Body of pancreas (tissue), 4 donors: ENCODE results near the gene ARHGEF4. TPM values are rescaled to one million over a fixed set of nuclear protein-coding genes. Genes with fewer than 3 reads are reported as not detected.
A peak's percentile ranks its signal among the peaks of the same experiment; 100 is the strongest.

Source experiments
- ATAC-seq: fragments of 150-250 bp; one replicate; pipeline ENCODE4 v1.9.1; 2016
- DNase-seq, 4 donors: peaks; one replicate each; pipeline ENCODE4 v3.0.0-alpha.2; 2019
- H3K27ac ChIP-seq, 4 donors: fragments of 200-600 bp; sonication (generic); 1 replicate in 3 of 4; 2 replicates in 1 of 4; pipeline versions ENCODE4 v1.5.1 to v1.6.1; 2016 to 2019; ENCODE audit warnings: mild to moderate bottlenecking in 1 of 4, mixed read lengths in 1 of 4, moderate library complexity in 1 of 4
- H3K27me3 ChIP-seq, 2 donors: fragments of 200-600 bp; sonication (generic); one replicate each; pipeline ENCODE4 v1.6.0; 2016; ENCODE audit warnings: mild to moderate bottlenecking in 1 of 2
- H3K36me3 ChIP-seq, 2 donors: fragments of 200-600 bp; sonication (generic); replicated peaks in 1 of 2; 2 replicates each; pipeline ENCODE4 v1.5.1; 2016; ENCODE audit warnings: low read depth in 2 of 2; ENCODE audit not compliant: insufficient read depth in 1 of 2
- H3K4me1 ChIP-seq: fragments of 200-600 bp; sonication (generic); one replicate; pipeline ENCODE4 v1.6.0; 2016
- H3K4me3 ChIP-seq, 2 donors: fragments of 200-600 bp; sonication (generic); 1 replicate in 1 of 2; 2 replicates in 1 of 2; pipeline ENCODE4 v1.5.1; 2016 to 2019
- H3K9me3 ChIP-seq, 3 donors: fragments of 200-600 bp; sonication (generic); 1 replicate in 2 of 3; 2 replicates in 1 of 3; pipeline ENCODE4 v1.5.1; 2016
- POLR2A ChIP-seq, 3 donors: fragments of 450-650 bp; IDR thresholded peaks; one replicate each; pipeline ENCODE4 v1.6.1; 2016; ENCODE audit warnings: antibody characterized with exemption in 3 of 3, mild to moderate bottlenecking in 2 of 3
- whole genome bisulfite sequencing, 2 donors: methylation state at CpG; one replicate each; pipeline ENCODE4 v1.1.5; 2017; 5-methylcytosine and 5-hydroxymethylcytosine counted together
- intact Hi-C: fragments of 100-400 bp; cut with DNase I; formaldehyde crosslinking; loops from one replicate; pipeline ENCODE4 v1.15.1; 2023
- total RNA-seq, 2 donors: library from RNA; depleted of rRNA; stranded (reverse); fragments of >200 nt; gene quantifications; one replicate each; pipeline ENCODE4 v1.1.0, GENCODE V29; 2016
- TF ChIP-seq, protein P1 (sequence below), 7 experiments: fragments of 450-650 bp in 4 of 7; fragments of 200-600 bp in 3 of 7; sonication (generic) in 3 of 7; IDR thresholded peaks; one replicate each; pipeline ENCODE4 v1.5.1; 2016 to 2019; ENCODE audit warnings: antibody characterized with exemption in 7 of 7

The ARHGEF4 gene
- total RNA-seq, 2 donors from 2014 or later, result 28.8 to 39.9 TPM

DNA sequence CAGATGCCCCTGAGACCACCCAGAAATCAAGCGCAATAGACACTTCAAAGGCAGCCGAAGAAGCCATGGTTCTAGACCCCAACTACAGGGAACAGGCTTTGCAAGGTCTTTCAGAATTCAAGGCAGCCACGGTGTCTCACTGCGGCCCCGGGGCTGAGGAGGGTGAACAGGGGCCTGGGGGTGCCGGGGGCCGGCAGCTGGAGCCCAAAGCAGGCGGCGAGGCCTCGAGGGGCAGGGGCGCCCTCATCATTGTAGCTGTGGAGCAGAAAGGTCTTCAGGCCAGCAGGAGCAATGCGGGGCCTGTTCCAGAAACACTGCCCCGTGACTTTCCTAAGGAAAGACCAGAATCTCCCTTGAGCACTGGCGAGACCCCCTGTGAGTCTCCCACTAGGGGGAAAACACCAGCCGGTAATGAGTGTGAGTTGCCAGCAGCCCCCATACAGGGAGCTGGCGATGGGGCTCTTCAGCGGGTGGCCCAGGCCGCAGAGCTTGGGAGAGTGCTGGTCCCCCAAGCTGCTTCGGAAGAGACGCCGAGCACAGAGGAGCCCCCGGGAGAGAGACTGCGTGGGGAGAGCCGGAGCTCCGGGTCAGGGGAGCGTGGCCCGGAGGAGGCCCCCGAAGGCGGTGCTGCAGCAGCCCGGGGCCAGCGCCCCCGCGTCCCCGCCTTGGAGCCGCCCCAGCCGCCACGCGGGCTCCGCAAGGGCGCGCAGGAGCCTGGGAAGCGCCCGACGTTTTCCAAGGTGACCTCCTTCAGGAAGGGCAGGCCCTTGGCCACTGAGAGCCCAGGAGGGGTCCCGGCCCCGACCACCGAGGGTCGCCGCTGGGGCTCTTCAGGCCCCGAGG is 79.1 kb downstream of the ARHGEF4 start:
- DNase-seq (no peak), ATAC-seq (no peak)
- no peak overlapping the region for H3K4me3 ChIP-seq
- H3K27me3 ChIP-seq, result no peaks in the 10 kb centered on the region
- peaks cover 4% of the 10 kb centered on the region for H3K4me1 ChIP-seq
- no peaks in the 10 kb centered on the region for H3K9me3 ChIP-seq
- WGBS, 2 donors, result 55% methylated on average over 43 of the region's 50 CpGs; no CpG with 5 or more reads in 1 of the 2 donors
- no peak for TF ChIP-seq POLR2A (IDR thresholded peaks at IDR 0.05)
- H3K36me3 ChIP-seq, result no peaks in the 10 kb centered on the region
- no peak overlapping the region for H3K27ac ChIP-seq
- intact Hi-C loops, result loop anchor here (5.0 kb wide), 1 partner anchor 124 kb away; no protein-coding TSS in a partner anchor

DNA sequence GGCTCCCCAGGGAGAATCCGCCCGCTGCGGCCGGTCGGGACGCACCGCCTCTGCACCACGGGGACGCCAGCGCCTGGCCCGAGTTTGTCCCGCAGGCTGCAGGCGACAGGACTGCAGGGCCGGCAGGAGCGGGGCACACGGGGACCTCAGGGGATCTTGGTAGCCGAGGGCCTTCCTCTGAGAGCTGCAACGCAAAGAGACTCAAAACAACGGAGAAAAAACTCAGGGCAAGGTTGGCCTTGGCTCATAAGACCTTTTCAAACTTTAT is 79.7 kb downstream of the ARHGEF4 start:
- 52 to 64% methylated on average over 6 to 19 of the region's 19 CpGs for WGBS, 2 donors

DNA sequence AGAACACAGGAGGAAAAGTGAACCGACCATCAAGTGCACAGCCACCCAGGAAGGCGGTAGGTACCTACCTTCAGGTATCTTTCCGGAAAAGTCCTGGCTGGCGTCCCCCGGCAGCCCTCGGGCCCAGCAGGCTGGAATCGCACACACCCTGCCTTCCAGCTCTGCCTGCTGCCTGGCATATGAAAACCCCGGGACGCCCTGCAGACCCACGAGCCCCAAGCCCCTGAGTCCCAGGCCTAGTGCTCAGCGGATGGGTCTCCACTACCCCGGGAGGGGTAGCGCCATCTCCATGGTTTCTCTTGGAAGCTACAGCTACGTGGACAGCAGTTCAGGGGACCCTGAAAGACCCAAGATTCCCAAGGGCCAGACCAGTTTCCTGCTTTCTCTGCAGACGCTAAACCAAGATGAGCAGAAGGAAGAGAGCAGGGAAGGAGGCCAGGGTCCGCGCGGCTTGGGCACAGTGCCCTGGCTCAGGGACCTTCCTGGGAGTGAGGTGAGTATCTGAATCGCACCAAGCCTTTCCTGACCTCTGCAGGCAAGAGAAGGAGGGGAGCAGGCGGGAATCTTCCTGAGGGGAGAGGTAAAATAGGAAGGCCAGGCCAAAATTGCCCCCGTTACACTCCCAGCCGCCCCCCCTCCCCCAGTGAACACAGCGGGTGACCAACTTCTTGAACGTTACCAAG is 80.4 kb downstream of the ARHGEF4 start:
- Histone ChIP-seq H3K36me3 (no peaks in the 10 kb centered on the region), H3K27me3 (no peaks in the 10 kb centered on the region), H3K27ac (no peak overlapping the region), H3K4me1 (peaks cover 4% of the 10 kb centered on the region), H3K4me3 (no peak overlapping the region), H3K9me3 (no peaks in the 10 kb centered on the region)
- ATAC-seq (no peak), DNase-seq (no peak)
- no peak for TF ChIP-seq POLR2A (IDR thresholded peaks at IDR 0.05)
- TF ChIP-seq, protein P1, sequence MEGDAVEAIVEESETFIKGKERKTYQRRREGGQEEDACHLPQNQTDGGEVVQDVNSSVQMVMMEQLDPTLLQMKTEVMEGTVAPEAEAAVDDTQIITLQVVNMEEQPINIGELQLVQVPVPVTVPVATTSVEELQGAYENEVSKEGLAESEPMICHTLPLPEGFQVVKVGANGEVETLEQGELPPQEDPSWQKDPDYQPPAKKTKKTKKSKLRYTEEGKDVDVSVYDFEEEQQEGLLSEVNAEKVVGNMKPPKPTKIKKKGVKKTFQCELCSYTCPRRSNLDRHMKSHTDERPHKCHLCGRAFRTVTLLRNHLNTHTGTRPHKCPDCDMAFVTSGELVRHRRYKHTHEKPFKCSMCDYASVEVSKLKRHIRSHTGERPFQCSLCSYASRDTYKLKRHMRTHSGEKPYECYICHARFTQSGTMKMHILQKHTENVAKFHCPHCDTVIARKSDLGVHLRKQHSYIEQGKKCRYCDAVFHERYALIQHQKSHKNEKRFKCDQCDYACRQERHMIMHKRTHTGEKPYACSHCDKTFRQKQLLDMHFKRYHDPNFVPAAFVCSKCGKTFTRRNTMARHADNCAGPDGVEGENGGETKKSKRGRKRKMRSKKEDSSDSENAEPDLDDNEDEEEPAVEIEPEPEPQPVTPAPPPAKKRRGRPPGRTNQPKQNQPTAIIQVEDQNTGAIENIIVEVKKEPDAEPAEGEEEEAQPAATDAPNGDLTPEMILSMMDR (IDR thresholded peaks at IDR 0.05), result no peak
- intact Hi-C loops, result loop anchor here (5.0 kb wide), 1 partner anchor 125 kb away; no protein-coding TSS in a partner anchor
- 79 to 87% methylated on average over 14 to 24 of the region's 24 CpGs for WGBS, 2 donors

More for the DNA sequence above, 79.7 kb downstream of the ARHGEF4 start:
- no peaks in the 10 kb centered on the region for H3K9me3 ChIP-seq
- H3K27me3 ChIP-seq, result no peaks in the 10 kb centered on the region
- ATAC-seq (no peak), DNase-seq (no peak)
- intact Hi-C loops, result loop anchor here (5.0 kb wide), 1 partner anchor 124 kb away; no protein-coding TSS in a partner anchor
- H3K4me1 ChIP-seq, result peaks cover 4% of the 10 kb centered on the region
- TF ChIP-seq, protein P1 (IDR thresholded peaks at IDR 0.05), result no peak
- TF ChIP-seq POLR2A (IDR thresholded peaks at IDR 0.05), result no peak
- no peak overlapping the region for H3K27ac ChIP-seq
- H3K4me3 ChIP-seq, result no peak overlapping the region
- no peaks in the 10 kb centered on the region for H3K36me3 ChIP-seq

DNA sequence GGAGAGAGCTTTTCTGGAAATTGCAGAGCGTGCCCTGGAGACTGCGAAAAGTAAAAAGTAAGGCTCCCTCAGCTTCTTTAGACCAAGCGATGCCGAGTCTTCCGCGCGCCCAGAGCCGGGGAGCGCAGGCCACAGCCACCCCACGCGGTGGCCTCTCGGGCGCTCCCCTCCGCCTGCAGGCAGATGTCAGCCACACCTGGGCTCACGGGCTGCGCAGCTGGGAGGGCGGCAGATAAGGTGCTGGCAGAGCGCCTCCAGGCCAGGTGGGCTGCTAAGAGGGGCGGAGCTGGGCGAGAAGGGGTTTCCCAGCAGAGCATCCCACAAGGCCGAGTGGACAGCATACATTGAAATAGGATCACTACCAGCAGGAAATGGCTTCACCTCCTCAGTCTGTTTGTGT is 81.7 kb downstream of the ARHGEF4 start:
- no peak overlapping the region for H3K4me3 ChIP-seq
- H3K27me3 ChIP-seq, result no peaks in the 10 kb centered on the region
- ATAC-seq (no peak), DNase-seq (no peak)
- H3K36me3 ChIP-seq, result no peaks in the 10 kb centered on the region
- H3K4me1 ChIP-seq, result peaks cover 4% of the 10 kb centered on the region
- intact Hi-C loops, result loop anchor here (5.0 kb wide), 1 partner anchor 126 kb away; no protein-coding TSS in a partner anchor
- no peaks in the 10 kb centered on the region for H3K9me3 ChIP-seq
- WGBS, 2 donors, result 83 to 92% methylated on average over 20 to 21 of the region's 21 CpGs
- TF ChIP-seq, protein P1 (IDR thresholded peaks at IDR 0.05), result no peak
- TF ChIP-seq POLR2A (IDR thresholded peaks at IDR 0.05), result no peak
- no peak overlapping the region for H3K27ac ChIP-seq

DNA sequence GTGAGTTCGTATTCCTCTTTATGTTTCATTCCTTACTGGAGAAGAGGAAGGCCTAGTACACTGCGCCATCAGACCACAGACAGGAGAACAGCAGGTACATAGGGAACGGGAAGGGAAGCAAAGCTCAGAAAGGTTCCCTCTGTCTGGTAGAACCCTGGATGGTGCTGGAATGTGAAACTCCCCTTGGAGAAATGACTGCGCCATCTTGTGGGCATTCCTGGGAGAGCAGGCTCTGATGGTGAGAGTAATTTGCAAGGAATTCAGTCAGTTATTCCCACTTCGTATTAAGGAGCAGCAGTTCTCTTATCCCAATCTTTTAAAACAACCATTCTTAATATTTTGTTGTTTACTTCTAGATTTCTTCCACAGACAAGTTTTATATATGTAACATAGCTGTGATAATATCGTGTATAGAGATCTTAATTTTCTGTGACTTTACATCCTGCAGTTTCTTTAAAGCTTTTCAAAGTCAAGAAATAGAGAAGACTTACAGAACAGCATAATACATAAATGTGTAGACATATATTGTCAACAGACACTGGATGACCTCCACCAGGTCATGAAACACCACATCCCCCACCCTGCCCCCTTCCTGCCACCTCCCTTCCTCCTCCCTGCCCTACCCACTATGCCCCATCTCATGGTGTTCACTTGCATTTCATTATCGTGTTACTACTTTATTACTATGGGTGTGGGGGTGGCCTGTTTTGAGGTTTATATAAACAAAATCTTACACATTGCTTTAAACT is 83.9 kb downstream of the ARHGEF4 start:
- no peaks in the 10 kb centered on the region for H3K9me3 ChIP-seq
- DNase-seq (peak; percentile 57 to 81 (median 72)), ATAC-seq (peak; percentile 55)
- no peak overlapping the region for H3K4me3 ChIP-seq
- no peak for TF ChIP-seq POLR2A (IDR thresholded peaks at IDR 0.05)
- TF ChIP-seq, protein P1 (IDR thresholded peaks at IDR 0.05), result peak; percentile 55 to 78 (median 73)
- WGBS, 2 donors, result 39 to 40% methylated on average over 7 of the region's 7 CpGs
- no peaks in the 10 kb centered on the region for H3K4me1 ChIP-seq
- H3K36me3 ChIP-seq, result no peaks in the 10 kb centered on the region
- intact Hi-C loops, result no loop called here
- no peak overlapping the region for H3K27ac ChIP-seq
- H3K27me3 ChIP-seq, result no peaks in the 10 kb centered on the region
